CD14-positive monocyte (primary cell): ENCODE results near the gene GPATCH2. TPM values are rescaled to one million over a fixed set of nuclear protein-coding genes. Genes with fewer than 3 reads are reported as not detected.

Experiments
- DNase-seq, 3 donors: peaks; one replicate each; pipeline ENCODE4 v3.0.0-alpha.2; 2011 to 2022
- H2AFZ ChIP-seq: 2 replicates; pipeline ENCODE4 v1.6.0; 2012; ENCODE audit warnings: mild to moderate bottlenecking, low read depth, low read length, inconsistent platforms; ENCODE audit not compliant: insufficient read depth, poor library complexity, severe bottlenecking
- H3K27ac ChIP-seq, 2 donors: 1 replicate in 1 of 2; 2 replicates in 1 of 2; pipeline ENCODE4 v1.5.1; 2012 to 2013; ENCODE audit warnings: low read length in 2 of 2, control low read depth in 1 of 2, inconsistent platforms in 1 of 2, low read depth in 1 of 2, mild to moderate bottlenecking in 1 of 2
- H3K27me3 ChIP-seq, 2 donors: one replicate each; pipeline versions ENCODE4 v1.6.0 to v1.6.1; 2011 to 2013; ENCODE audit warnings: low read length in 2 of 2; ENCODE audit not compliant: control insufficient read depth in 2 of 2, insufficient read depth in 2 of 2
- H3K36me3 ChIP-seq, 2 donors: replicated peaks in 1 of 2; 1 replicate in 1 of 2; 2 replicates in 1 of 2; pipeline versions ENCODE4 v1.5.1 to v1.6.1; 2012 to 2013; ENCODE audit warnings: low read length in 2 of 2, control low read depth in 1 of 2, inconsistent platforms in 1 of 2, mild to moderate bottlenecking in 1 of 2; ENCODE audit not compliant: insufficient read depth in 2 of 2, control insufficient read depth in 1 of 2
- H3K4me1 ChIP-seq, 2 donors: 1 replicate in 1 of 2; 2 replicates in 1 of 2; pipeline versions ENCODE4 v1.5.1 to v1.6.1; 2012 to 2013; ENCODE audit warnings: low read length in 2 of 2, control low read depth in 1 of 2, inconsistent platforms in 1 of 2, mild to moderate bottlenecking in 1 of 2, moderate library complexity in 1 of 2; ENCODE audit not compliant: insufficient read depth in 2 of 2, control insufficient read depth in 1 of 2
- H3K4me2 ChIP-seq: replicated peaks from 2 replicates; pipeline ENCODE3; 2012; ENCODE audit warnings: low read length, moderate library complexity, mild to moderate bottlenecking; ENCODE audit not compliant: poor library complexity, severe bottlenecking; ENCODE audit errors: extremely low read depth
- H3K4me3 ChIP-seq, 3 experiments: fragments of 200-600 bp in 1 of 3; sonication (generic) in 1 of 3; replicated peaks in 1 of 3; 1 replicate in 2 of 3; 2 replicates in 1 of 3; pipeline ENCODE4 v1.5.1; 2011 to 2013; ENCODE audit warnings: low read length in 3 of 3, mild to moderate bottlenecking in 3 of 3, control low read depth in 2 of 3, low read depth in 2 of 3, inconsistent platforms in 1 of 3, moderate library complexity in 1 of 3
- H3K79me2 ChIP-seq: 2 replicates; pipeline ENCODE4 v1.6.0; 2012; ENCODE audit warnings: mild to moderate bottlenecking, control low read depth, inconsistent platforms, low read length, moderate library complexity; ENCODE audit not compliant: insufficient read depth
- H3K9ac ChIP-seq: 2 replicates; pipeline ENCODE4 v1.6.0; 2017; ENCODE audit warnings: low read length, mild to moderate bottlenecking; ENCODE audit not compliant: insufficient read depth, poor library complexity, severe bottlenecking
- H3K9me3 ChIP-seq, 2 donors: replicated peaks in 1 of 2; 1 replicate in 1 of 2; 2 replicates in 1 of 2; pipeline versions ENCODE4 v1.5.1 to v1.6.1; 2012 to 2013; ENCODE audit warnings: low read length in 2 of 2, control low read depth in 1 of 2; ENCODE audit not compliant: control insufficient read depth in 1 of 2, insufficient read depth in 1 of 2
- H4K20me1 ChIP-seq: 2 replicates; pipeline ENCODE4 v1.6.0; 2012; ENCODE audit warnings: mild to moderate bottlenecking, low read length, control low read depth, moderate library complexity; ENCODE audit not compliant: insufficient read depth
- H3K27ac Mint-ChIP-seq, 7 donors: one replicate each; pipeline ENCODE4 v1.8.0; 2020; ENCODE audit warnings: mild to moderate bottlenecking in 7 of 7, mixed read lengths in 7 of 7, moderate library complexity in 6 of 7, inconsistent platforms in 2 of 7
- H3K27me3 Mint-ChIP-seq, 3 donors: one replicate each; pipeline ENCODE4 v1.8.0; 2021 to 2022; ENCODE audit warnings: low read depth in 3 of 3, mild to moderate bottlenecking in 3 of 3, mixed read lengths in 3 of 3, moderate library complexity in 3 of 3, inconsistent platforms in 1 of 3
- H3K36me3 Mint-ChIP-seq, 2 donors: one replicate each; pipeline ENCODE4 v1.8.0; 2020; ENCODE audit warnings: mixed read lengths in 2 of 2, inconsistent platforms in 1 of 2, mild to moderate bottlenecking in 1 of 2
- H3K4me1 Mint-ChIP-seq: one replicate; pipeline ENCODE4 v1.8.0; 2020; ENCODE audit warnings: mild to moderate bottlenecking, mixed read lengths
- H3K4me3 Mint-ChIP-seq, 2 donors: one replicate each; pipeline ENCODE4 v1.8.0; 2020; ENCODE audit warnings: mild to moderate bottlenecking in 2 of 2, mixed read lengths in 2 of 2, moderate library complexity in 1 of 2
- H3K9me3 Mint-ChIP-seq, 7 donors: one replicate each; pipeline ENCODE4 v1.8.0; 2020 to 2022; ENCODE audit warnings: mixed read lengths in 7 of 7, mild to moderate bottlenecking in 6 of 7, moderate library complexity in 6 of 7, inconsistent platforms in 2 of 7
- CTCF ChIP-seq: fragments of 200-600 bp; IDR thresholded peaks from one replicate; pipeline ENCODE4 v1.8.0; 2022; ENCODE audit warnings: antibody characterized with exemption, mild to moderate bottlenecking
- WGBS: methylation state at CpG from one replicate; pipeline ENCODE4 v1.1.5; 2013; ENCODE audit warnings: missing lambda C conversion rate; ENCODE audit not compliant: insufficient coverage; 5-methylcytosine and 5-hydroxymethylcytosine counted together
- intact Hi-C, 2 donors: fragments of 100-400 bp; cut with micrococcal nuclease; formaldehyde crosslinking; loops; one replicate each; pipeline versions ENCODE4 v1.15.0 to v1.15.1; 2023
- polyA plus RNA-seq, 3 donors: library from polyadenylated mRNA; depleted of rRNA in 1 of 3; unstranded in 2 of 3; stranded (reverse) in 1 of 3; fragments of 300-500 nt in 2 of 3; fragments of >200 nt in 1 of 3; fragmentation: Illumina TruSeq in 2 of 3; gene quantifications; 1 replicate in 2 of 3; 2 replicates in 1 of 3; pipeline ENCODE4 v1.2.3, GENCODE V29; 2012 to 2021

Gene GPATCH2
- polyA plus RNA-seq, 3 donors, result 1.8 to 3.4 (median 1.9) TPM

- no peak overlapping the region for H3K27ac Mint-ChIP-seq
- H3K36me3 Mint-ChIP-seq, result no peaks in the 10 kb centered on the region
- TF ChIP-seq CTCF, result no peak
- no peak overlapping the region for H3K27ac ChIP-seq
- peaks cover 2 to 9% (median 2%) of the 10 kb centered on the region in 3 donors for H3K27me3 Mint-ChIP-seq
- H3K4me1 Mint-ChIP-seq, result peaks cover 6% of the 10 kb centered on the region
- H3K9me3 ChIP-seq, result no peaks in the 10 kb centered on the region
- H3K4me2 ChIP-seq, result no peak overlapping the region
- no peak overlapping the region for H3K4me3 Mint-ChIP-seq
- H3K9ac ChIP-seq, result no peak overlapping the region
- no peaks in the 10 kb centered on the region for H3K36me3 ChIP-seq
- intact Hi-C loops, result no loop called here
- H3K9me3 Mint-ChIP-seq, result peaks cover 0 to 4% (median 0%) of the 10 kb centered on the region in 7 donors
- H2AFZ ChIP-seq, result no peak overlapping the region
- no peak overlapping the region for H3K4me3 ChIP-seq
- H3K4me1 ChIP-seq, result no peaks in the 10 kb centered on the region
- H3K27me3 ChIP-seq, result peaks cover 0 to 4% of the 10 kb centered on the region in 2 donors
- H3K79me2 ChIP-seq, result no peaks in the 10 kb centered on the region
- no peak for DNase-seq
- H4K20me1 ChIP-seq, result no peaks in the 10 kb centered on the region
These were observed 30.5 kb upstream of the GPATCH2 start for GRCh38 chr1:217661407-217661806.

GRCh38 chr1:217660353-217661062 lies 29.6 kb upstream of the GPATCH2 start:
- H3K9ac ChIP-seq, result no peak overlapping the region
- DNase-seq, result no peak
- peaks cover 0 to 3% of the 10 kb centered on the region in 2 donors for H3K27me3 ChIP-seq
- no peak overlapping the region for H3K4me2 ChIP-seq
- Mint-ChIP-seq H3K4me1 (peaks cover 6% of the 10 kb centered on the region), H3K9me3 (peaks cover 0 to 4% (median 0%) of the 10 kb centered on the region in 7 donors), H3K27ac (no peak overlapping the region), H3K4me3 (no peak overlapping the region), H3K27me3 (peaks cover 0 to 9% (median 2%) of the 10 kb centered on the region in 3 donors), H3K36me3 (no peaks in the 10 kb centered on the region)
- no peaks in the 10 kb centered on the region for H3K4me1 ChIP-seq
- no peaks in the 10 kb centered on the region for H4K20me1 ChIP-seq
- H3K36me3 ChIP-seq, result no peaks in the 10 kb centered on the region
- H3K79me2 ChIP-seq, result no peaks in the 10 kb centered on the region
- H3K27ac ChIP-seq, result no peak overlapping the region
- H3K4me3 ChIP-seq, result no peak overlapping the region
- intact Hi-C loops, result no loop called here
- TF ChIP-seq CTCF, result no peak
- no peak overlapping the region for H2AFZ ChIP-seq
- no peaks in the 10 kb centered on the region for H3K9me3 ChIP-seq
- 83% methylated on average over 1 of the region's 5 CpGs for WGBS
